Sigmoid colon (tissue), 7 donors: ENCODE results near the gene CFAP20DC. TPM values are rescaled to one million over a fixed set of nuclear protein-coding genes. Genes with fewer than 3 reads are reported as not detected.
A peak's percentile ranks its signal among the peaks of the same experiment; 100 is the strongest.
"Not testable (repeated sequence)": the region's sequence is repeated elsewhere in the genome, so short reads cannot be mapped to it uniquely, and the experiment has no call there.

ENCODE experiments used
- DNase-seq: peaks from one replicate; pipeline ENCODE4 v3.0.0-alpha.2; 2019
- H3K27ac ChIP-seq, 4 donors: fragments of 200-600 bp; sonication (generic); one replicate each; pipeline ENCODE4 v1.5.1; 2016 to 2019; ENCODE audit warnings: mild to moderate bottlenecking in 1 of 4
- H3K27me3 ChIP-seq, 3 donors: fragments of 200-600 bp; sonication (generic); one replicate each; pipeline ENCODE4 v1.5.1; 2019; ENCODE audit warnings: mild to moderate bottlenecking in 1 of 3
- H3K36me3 ChIP-seq, 4 donors: fragments of 200-600 bp; sonication (generic); one replicate each; pipeline ENCODE4 v1.5.1; 2016 to 2019
- H3K4me1 ChIP-seq, 4 donors: fragments of 200-600 bp; sonication (generic); one replicate each; pipeline ENCODE4 v1.5.1; 2017 to 2019
- H3K4me3 ChIP-seq, 4 donors: fragments of 200-600 bp; sonication (generic); one replicate each; pipeline ENCODE4 v1.5.1; 2017 to 2019; ENCODE audit warnings: mild to moderate bottlenecking in 2 of 4, moderate library complexity in 1 of 4
- H3K9me3 ChIP-seq, 4 donors: fragments of 200-600 bp in 3 of 4; sonication (generic) in 3 of 4; one replicate each; pipeline versions ENCODE4 v1.5.1 to v1.6.1; 2013 to 2019
- EP300 ChIP-seq, 4 donors: sonication (generic); formaldehyde crosslinking; IDR thresholded peaks; one replicate each; pipeline ENCODE4 v1.6.1; 2017; ENCODE audit warnings: antibody characterized with exemption in 4 of 4
- POLR2A ChIP-seq, 2 donors: fragments of 450-650 bp; IDR thresholded peaks; one replicate each; pipeline ENCODE4 v1.6.1; 2016; ENCODE audit warnings: antibody characterized with exemption in 2 of 2, mild to moderate bottlenecking in 2 of 2, moderate library complexity in 2 of 2
- POLR2AphosphoS5 ChIP-seq, 4 donors: sonication (generic); formaldehyde crosslinking; IDR thresholded peaks; one replicate each; pipeline ENCODE4 v1.6.1; 2017; ENCODE audit warnings: antibody characterized with exemption in 4 of 4
- WGBS, 2 donors: extraction: QIAGEN DNeasy Blood & Tissue Kit; methylation state at CpG; one replicate each; pipeline ENCODE4 v1.1.7; 2013; 5-methylcytosine and 5-hydroxymethylcytosine counted together
- intact Hi-C: fragments of 100-400 bp; cut with DNase I; formaldehyde crosslinking; loops from one replicate; pipeline ENCODE4 v1.15.1; 2023
- polyA plus RNA-seq, 3 donors: library from polyadenylated mRNA; stranded (reverse); fragments of 200-250 nt; gene quantifications; one replicate each; pipeline ENCODE4 v1.2.3, GENCODE V29; 2013
- total RNA-seq, 4 donors: library from RNA; depleted of rRNA; stranded (reverse); fragments of >200 nt; gene quantifications; one replicate each; pipeline ENCODE4 v1.1.0, GENCODE V29; 2016
- TF ChIP-seq, protein P1 (sequence below), 4 experiments: fragments of 450-650 bp in 3 of 4; fragments of 200-600 bp in 1 of 4; IDR thresholded peaks; one replicate each; pipeline ENCODE4 v1.5.1; 2016 to 2019; ENCODE audit warnings: antibody characterized with exemption in 4 of 4, mild to moderate bottlenecking in 3 of 4, moderate library complexity in 2 of 4
- donor health status: healthy with polysubstance abuse.
- donor health status: Bipolar disorder and iron deficiency.
- donor health status: healthy.

Gene CFAP20DC
- total and polyA plus RNA-seq, 7 donors = under 0.01 to 0.83 (median 0.37) TPM; not detected in 1

DNA sequence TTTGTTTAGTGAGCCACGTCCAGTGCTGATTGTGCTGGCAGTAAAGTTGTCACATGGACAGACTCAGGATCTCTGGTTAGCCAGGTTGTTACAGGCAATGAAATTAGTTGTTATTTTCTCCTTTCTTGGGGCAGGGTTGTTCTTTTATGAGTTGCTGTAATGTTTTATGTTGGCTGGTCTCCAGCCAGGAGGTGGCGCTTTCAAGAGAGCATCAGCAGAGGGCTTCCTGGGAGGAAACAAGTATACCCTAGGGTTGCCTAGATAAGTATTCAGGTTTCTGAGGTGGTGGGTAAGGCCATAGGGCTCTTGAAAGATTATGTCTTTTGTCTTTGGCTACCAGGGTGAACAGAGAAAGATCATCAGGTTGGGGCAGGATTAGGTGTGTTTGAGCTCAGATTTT is 14.5 kb upstream of the CFAP20DC start:
- Histone ChIP-seq H3K4me3 (no peak overlapping the region), H3K4me1 (no peaks in the 10 kb centered on the region), H3K27ac (no peak overlapping the region), H3K9me3 (no peaks in the 10 kb centered on the region), H3K36me3 (no peaks in the 10 kb centered on the region), H3K27me3 (no peaks in the 10 kb centered on the region)
- intact Hi-C loops = no loop called here
- DNase-seq = no peak
- no peak for TF ChIP-seq POLR2A (IDR thresholded peaks at IDR 0.05)
- TF ChIP-seq EP300 (IDR thresholded peaks at IDR 0.05) = no peak
- no peak for TF ChIP-seq POLR2AphosphoS5 (IDR thresholded peaks at IDR 0.05)
- TF ChIP-seq, protein P1, sequence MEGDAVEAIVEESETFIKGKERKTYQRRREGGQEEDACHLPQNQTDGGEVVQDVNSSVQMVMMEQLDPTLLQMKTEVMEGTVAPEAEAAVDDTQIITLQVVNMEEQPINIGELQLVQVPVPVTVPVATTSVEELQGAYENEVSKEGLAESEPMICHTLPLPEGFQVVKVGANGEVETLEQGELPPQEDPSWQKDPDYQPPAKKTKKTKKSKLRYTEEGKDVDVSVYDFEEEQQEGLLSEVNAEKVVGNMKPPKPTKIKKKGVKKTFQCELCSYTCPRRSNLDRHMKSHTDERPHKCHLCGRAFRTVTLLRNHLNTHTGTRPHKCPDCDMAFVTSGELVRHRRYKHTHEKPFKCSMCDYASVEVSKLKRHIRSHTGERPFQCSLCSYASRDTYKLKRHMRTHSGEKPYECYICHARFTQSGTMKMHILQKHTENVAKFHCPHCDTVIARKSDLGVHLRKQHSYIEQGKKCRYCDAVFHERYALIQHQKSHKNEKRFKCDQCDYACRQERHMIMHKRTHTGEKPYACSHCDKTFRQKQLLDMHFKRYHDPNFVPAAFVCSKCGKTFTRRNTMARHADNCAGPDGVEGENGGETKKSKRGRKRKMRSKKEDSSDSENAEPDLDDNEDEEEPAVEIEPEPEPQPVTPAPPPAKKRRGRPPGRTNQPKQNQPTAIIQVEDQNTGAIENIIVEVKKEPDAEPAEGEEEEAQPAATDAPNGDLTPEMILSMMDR (IDR thresholded peaks at IDR 0.05) = no peak
- WGBS, 2 donors = 22 to 69% methylated on average over 2 of the region's 2 CpGs

DNA sequence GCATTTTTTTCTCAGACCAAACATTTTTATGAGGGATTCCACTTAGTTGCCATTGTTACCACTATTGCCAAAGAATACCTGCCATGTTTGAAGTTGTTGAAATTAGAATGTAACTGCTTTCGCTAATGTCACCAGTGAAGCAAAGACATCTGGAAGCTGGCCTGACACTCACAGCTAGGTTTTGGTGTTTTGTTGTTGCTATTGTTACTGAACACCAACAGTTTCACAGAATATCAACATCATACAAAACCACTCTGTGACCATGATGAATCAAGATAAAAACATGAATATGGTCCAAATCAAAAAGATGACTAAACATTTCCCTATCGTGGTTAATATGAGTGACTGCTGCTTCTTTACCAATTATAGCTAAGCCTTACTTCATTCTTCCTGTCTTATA is 6.9 kb upstream of the CFAP20DC start:
- Histone ChIP-seq H3K36me3 (no peaks in the 10 kb centered on the region), H3K9me3 (no peaks in the 10 kb centered on the region), H3K27me3 (no peaks in the 10 kb centered on the region), H3K4me1 (no peaks in the 10 kb centered on the region), H3K4me3 (no peak overlapping the region), H3K27ac (no peak overlapping the region)
- DNase-seq = no peak
- TF ChIP-seq, protein P1 (IDR thresholded peaks at IDR 0.05) = no peak
- no peak for TF ChIP-seq EP300 (IDR thresholded peaks at IDR 0.05)
- no peak for TF ChIP-seq POLR2AphosphoS5 (IDR thresholded peaks at IDR 0.05)
- TF ChIP-seq POLR2A (IDR thresholded peaks at IDR 0.05) = no peak
- intact Hi-C loops = no loop called here
- WGBS, 2 donors = 80 to 87% methylated on average over 2 of the region's 2 CpGs

DNA sequence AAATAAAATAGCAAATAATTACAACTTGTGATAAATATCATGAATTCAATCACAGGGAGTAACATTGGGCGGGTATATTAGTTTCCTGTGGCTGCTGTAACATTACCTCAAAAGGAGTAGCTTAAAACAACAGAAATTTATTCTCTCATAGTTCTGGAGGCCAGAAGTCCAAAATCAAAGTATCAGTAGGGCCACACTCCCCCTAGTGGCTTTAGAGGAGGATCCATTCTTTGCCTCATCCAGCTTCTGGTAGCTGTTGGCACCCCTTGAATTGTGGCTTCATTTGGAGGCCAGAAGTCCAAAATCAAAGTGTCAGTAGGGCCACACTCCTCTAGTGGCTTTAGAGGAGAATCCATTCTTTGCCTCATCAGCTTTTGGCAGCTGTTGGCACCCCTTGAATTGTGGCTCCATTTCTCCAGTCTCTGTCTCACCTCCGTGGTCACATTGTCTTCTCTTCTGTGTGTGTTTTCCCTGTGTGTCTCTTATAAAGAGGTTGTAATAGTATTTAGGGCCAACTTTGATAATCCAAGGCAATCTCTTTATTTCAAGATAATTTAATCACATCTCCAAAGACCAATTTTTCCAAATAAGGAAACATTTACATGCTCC is 3.1 kb upstream of the CFAP20DC start:
- Histone ChIP-seq H3K27me3 (no peaks in the 10 kb centered on the region), H3K4me1 (peaks cover 0 to 6% (median 0%) of the 10 kb centered on the region in 4 donors), H3K4me3 (no peak overlapping the region), H3K36me3 (no peaks in the 10 kb centered on the region), H3K27ac (no peak overlapping the region), H3K9me3 (no peaks in the 10 kb centered on the region)
- 62 to 68% methylated on average over 2 of the region's 2 CpGs for WGBS, 2 donors
- DNase-seq = no peak
- intact Hi-C loops = no loop called here
- TF ChIP-seq EP300 (IDR thresholded peaks at IDR 0.05) = no peak
- TF ChIP-seq, protein P1 (IDR thresholded peaks at IDR 0.05) = peak in 2 of 4 experiments; percentile 19 to 33

DNA sequence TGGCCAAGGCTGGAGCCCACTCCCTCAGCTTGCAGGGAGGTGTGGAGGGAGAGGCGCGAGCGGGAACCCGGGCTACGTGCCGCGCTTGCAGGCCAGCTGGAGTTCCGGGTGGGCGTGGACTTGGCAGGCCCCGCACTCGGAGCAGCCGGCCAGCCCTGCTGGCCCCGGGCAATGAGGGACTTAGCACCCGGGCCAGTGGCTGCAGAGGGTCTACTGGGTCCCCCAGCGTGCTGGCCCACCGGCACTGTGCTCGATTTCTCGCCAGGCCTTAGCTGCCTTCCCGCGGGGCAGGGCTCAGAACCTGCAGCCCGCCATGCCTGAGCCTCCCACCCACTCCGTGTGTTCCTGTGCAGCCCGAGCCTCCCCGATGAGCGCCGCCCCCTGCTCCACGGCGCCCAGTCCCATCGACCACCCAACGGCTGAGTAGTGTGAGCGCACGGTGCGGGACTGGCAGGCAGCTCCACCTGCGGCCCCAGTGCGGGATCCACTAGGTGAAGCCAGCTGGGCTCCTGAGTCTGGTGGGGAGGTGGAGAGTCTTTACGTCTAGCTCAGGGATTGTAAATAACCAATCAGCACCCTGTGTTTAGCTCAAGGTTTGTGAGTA is 1.1 kb upstream of the CFAP20DC start:
- intact Hi-C loops, H3K9me3 ChIP-seq, H3K4me3 ChIP-seq, H3K27ac ChIP-seq, H3K27me3 ChIP-seq, H3K4me1 ChIP-seq, DNase-seq, H3K36me3 ChIP-seq: not testable (repeated sequence)
- WGBS, 2 donors = 97 to 98% methylated on average over 36 of the region's 36 CpGs

DNA sequence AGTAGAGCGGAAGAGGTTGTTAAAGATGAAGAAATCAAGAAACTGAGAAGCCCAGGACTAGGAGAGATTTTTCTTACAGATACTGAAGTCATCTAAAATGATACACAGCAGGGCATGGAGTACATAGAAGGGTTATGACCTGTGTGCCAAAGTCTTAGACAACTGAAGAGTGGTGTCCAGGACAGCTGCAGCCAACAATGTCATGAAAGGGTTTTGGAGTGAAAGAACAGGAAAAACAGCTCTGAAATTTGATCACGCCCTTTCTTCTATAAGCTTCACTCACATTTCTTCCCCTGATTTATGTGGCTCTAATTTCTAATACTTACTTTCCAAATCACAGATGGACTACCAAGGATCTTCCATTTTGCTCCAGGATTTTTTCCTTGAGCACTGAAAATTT is 3.0 kb downstream of the CFAP20DC start:
- WGBS, 2 donors = 86 to 89% methylated on average over 2 of the region's 2 CpGs
- Histone ChIP-seq H3K36me3 (no peaks in the 10 kb centered on the region), H3K9me3 (no peaks in the 10 kb centered on the region), H3K27ac (no peak overlapping the region), H3K27me3 (no peaks in the 10 kb centered on the region), H3K4me3 (no peak overlapping the region), H3K4me1 (peaks cover 0 to 6% (median 0%) of the 10 kb centered on the region in 4 donors)
- TF ChIP-seq, protein P1 (IDR thresholded peaks at IDR 0.05) = no peak
- TF ChIP-seq POLR2AphosphoS5 (IDR thresholded peaks at IDR 0.05) (no peak), EP300 (IDR thresholded peaks at IDR 0.05) (no peak), POLR2A (IDR thresholded peaks at IDR 0.05) (no peak)
- DNase-seq = no peak
- intact Hi-C loops = no loop called here
